WTC11 (cell line): ENCODE results near the gene OR4E1. TPM values are rescaled to one million over a fixed set of nuclear protein-coding genes. Genes with fewer than 3 reads are reported as not detected.

Experiments
- ATAC-seq: fragments of 200-7000 bp; cut with Tn5 transposase; 2 replicates; pipeline ENCODE4 v1.10.0; 2021; ENCODE audit warnings: mild to moderate bottlenecking, moderate library complexity
- CTCF ChIA-PET: fragments of 300-600 bp; sonication (Branson Sonifier 250); formaldehyde crosslinking; loops from one replicate; lab custom pipeline; 2021; ENCODE audit warnings: antibody characterized with exemption; lab: Charles Lee
- POLR2A ChIA-PET: fragments of 350-600 bp; sonication (Branson Sonifier 250); formaldehyde crosslinking; loops from one replicate; lab custom pipeline; 2021; ENCODE audit warnings: antibody characterized with exemption; lab: Charles Lee
- DNase-seq: peaks from one replicate; pipeline ENCODE4 v3.0.0; 2021; ENCODE audit warnings: low spot score
- H3K27ac Mint-ChIP-seq: 2 replicates; pipeline ENCODE4 v1.8.0; 2021; ENCODE audit warnings: mixed read lengths
- H3K27me3 Mint-ChIP-seq: 2 replicates; pipeline ENCODE4 v1.8.0; 2021; ENCODE audit warnings: low read depth, mild to moderate bottlenecking, moderate library complexity, mixed read lengths
- H3K36me3 Mint-ChIP-seq: 2 replicates; pipeline ENCODE4 v1.8.0; 2021; ENCODE audit warnings: mixed read lengths
- H3K4me1 Mint-ChIP-seq: 2 replicates; pipeline ENCODE4 v1.8.0; 2022; ENCODE audit warnings: mixed read lengths
- H3K4me3 Mint-ChIP-seq: 2 replicates; pipeline ENCODE4 v1.8.0; 2021; ENCODE audit warnings: mild to moderate bottlenecking, moderate library complexity, mixed read lengths
- H3K9me3 Mint-ChIP-seq: 2 replicates; pipeline ENCODE4 v1.8.0; 2021; ENCODE audit warnings: mixed read lengths
- E2F1 ChIP-seq: sonication (generic); formaldehyde crosslinking; IDR thresholded peaks from 2 replicates; pipeline ENCODE4 v1.8.0; 2022; ENCODE audit warnings: mild to moderate bottlenecking, missing genetic modification reagents
- E2F4 ChIP-seq: sonication (generic); formaldehyde crosslinking; IDR thresholded peaks from 2 replicates; pipeline ENCODE4 v1.8.1; 2022; ENCODE audit warnings: low read depth, mild to moderate bottlenecking, moderate library complexity, missing genetic modification reagents, borderline replicate concordance
- ETV6 ChIP-seq: sonication (generic); formaldehyde crosslinking; IDR thresholded peaks from 2 replicates; pipeline ENCODE4 v1.8.1; 2022; ENCODE audit warnings: mild to moderate bottlenecking, missing genetic modification reagents
- JAZF1 ChIP-seq: fragments of 250-450 bp; sonication (Bioruptor Pico); IDR thresholded peaks from 2 replicates; pipeline ENCODE4 v1.9.0; 2021; ENCODE audit warnings: moderate library complexity, mild to moderate bottlenecking, inconsistent platforms
- SP1 ChIP-seq: sonication (generic); formaldehyde crosslinking; conservative IDR thresholded peaks from 2 replicates; pipeline ENCODE4 v1.8.1; 2022; ENCODE audit warnings: missing genetic modification reagents
- USF2 ChIP-seq: sonication (generic); formaldehyde crosslinking; IDR thresholded peaks from 2 replicates; pipeline ENCODE4 v1.8.1; 2023; ENCODE audit warnings: mild to moderate bottlenecking, missing genetic modification reagents, moderate library complexity
- ZNF396 ChIP-seq: fragments of 250-450 bp; sonication (Bioruptor Pico); IDR thresholded peaks from 2 replicates; pipeline ENCODE4 v1.8.0; 2021; ENCODE audit warnings: mild to moderate bottlenecking, moderate library complexity, borderline replicate concordance
- ZNF425 ChIP-seq: fragments of 250-450 bp; sonication (Bioruptor Pico); conservative IDR thresholded peaks from 2 replicates; pipeline ENCODE4 v1.9.0; 2021; ENCODE audit warnings: mild to moderate bottlenecking
- ZNF532 ChIP-seq: fragments of 250-450 bp; sonication (Bioruptor Pico); IDR thresholded peaks from 2 replicates; pipeline ENCODE4 v1.9.0; 2021; ENCODE audit warnings: mild to moderate bottlenecking, borderline replicate concordance
- total RNA-seq: library from RNA; stranded (reverse); gene quantifications from 3 replicates; pipeline ENCODE4 v1.2.3, GENCODE V29; 2021

Gene OR4E1
- total RNA-seq, 1 experiment from 2014 or later = not detected

- TF ChIP-seq ZNF532 (CRISPR knock-in tag) (no peak), ZNF396 (CRISPR knock-in tag) (no peak), ZNF425 (CRISPR knock-in tag) (no peak), E2F1 (no peak), ETV6 (CRISPR knock-in tag) (no peak), SP1 (CRISPR knock-in tag) (no peak), USF2 (CRISPR knock-in tag) (no peak), E2F4 (CRISPR knock-in tag) (no peak)
These were observed 46.2 kb upstream of the OR4E1 start (continued) for GRCh38 chr14:21719841-21720240.

- H3K4me1 Mint-ChIP-seq = no peaks in the 10 kb centered on the region
These were observed 40.8 kb upstream of the OR4E1 start for GRCh38 chr14:21714318-21714929.

GRCh38 chr14:21712036-21712435, 38.4 kb upstream of the OR4E1 start:
- Mint-ChIP-seq H3K9me3 (peaks cover 17% of the 10 kb centered on the region), H3K27ac (no peak overlapping the region), H3K27me3 (peaks cover 16% of the 10 kb centered on the region), H3K4me1 (no peaks in the 10 kb centered on the region), H3K36me3 (no peaks in the 10 kb centered on the region), H3K4me3 (no peak overlapping the region)
- ATAC-seq (no peak), DNase-seq (no peak)
- no peak for TF ChIP-seq JAZF1 (CRISPR knock-in tag)
- POLR2A ChIA-PET = no interaction called here
- CTCF ChIA-PET = interaction anchor here (1.2 to 7.8 kb wide), 5 partner anchors 12 to 140 kb away, joined by 3 to 74 read pairs (median 5); no protein-coding TSS in a partner anchor

More at GRCh38 chr14:21714318-21714929, 40.8 kb upstream of the OR4E1 start:
- Mint-ChIP-seq H3K36me3 (no peaks in the 10 kb centered on the region), H3K9me3 (no peaks in the 10 kb centered on the region), H3K27me3 (peaks cover 7% of the 10 kb centered on the region), H3K4me3 (no peak overlapping the region), H3K27ac (no peak overlapping the region)
- no peak for DNase-seq
- no peak for ATAC-seq
- CTCF ChIA-PET = interaction anchor here (7.8 kb wide), 1 partner anchor 9 kb away, joined by 74 read pairs; no protein-coding TSS in a partner anchor
- POLR2A ChIA-PET = no interaction called here
- no peak for TF ChIP-seq E2F4 (CRISPR knock-in tag)
